Measurements from ENCODE around the gene GORASP1.

GRCh38 chr3:39132096-39133092 lies 25.0 kb upstream of the GORASP1 start:
- TF ChIP-seq, protein P1, sequence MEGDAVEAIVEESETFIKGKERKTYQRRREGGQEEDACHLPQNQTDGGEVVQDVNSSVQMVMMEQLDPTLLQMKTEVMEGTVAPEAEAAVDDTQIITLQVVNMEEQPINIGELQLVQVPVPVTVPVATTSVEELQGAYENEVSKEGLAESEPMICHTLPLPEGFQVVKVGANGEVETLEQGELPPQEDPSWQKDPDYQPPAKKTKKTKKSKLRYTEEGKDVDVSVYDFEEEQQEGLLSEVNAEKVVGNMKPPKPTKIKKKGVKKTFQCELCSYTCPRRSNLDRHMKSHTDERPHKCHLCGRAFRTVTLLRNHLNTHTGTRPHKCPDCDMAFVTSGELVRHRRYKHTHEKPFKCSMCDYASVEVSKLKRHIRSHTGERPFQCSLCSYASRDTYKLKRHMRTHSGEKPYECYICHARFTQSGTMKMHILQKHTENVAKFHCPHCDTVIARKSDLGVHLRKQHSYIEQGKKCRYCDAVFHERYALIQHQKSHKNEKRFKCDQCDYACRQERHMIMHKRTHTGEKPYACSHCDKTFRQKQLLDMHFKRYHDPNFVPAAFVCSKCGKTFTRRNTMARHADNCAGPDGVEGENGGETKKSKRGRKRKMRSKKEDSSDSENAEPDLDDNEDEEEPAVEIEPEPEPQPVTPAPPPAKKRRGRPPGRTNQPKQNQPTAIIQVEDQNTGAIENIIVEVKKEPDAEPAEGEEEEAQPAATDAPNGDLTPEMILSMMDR (conservative IDR thresholded peaks at IDR 0.05; ENCODE audit: low read depth in 2 of 2): no peak
- TF ChIP-seq ZNF114 (CRISPR knock-in tag; IDR thresholded peaks at IDR 0.05) (no peak), EZH2 (IDR thresholded peaks at IDR 0.05; ENCODE audit: low read depth, unreplicated experiment) (no peak), POLR2AphosphoS5 (IDR thresholded peaks at IDR 0.05; ENCODE audit: low read depth) (no peak), EZH2phosphoT487 (IDR thresholded peaks at IDR 0.05; ENCODE audit: unreplicated experiment) (no peak), CREB1 (CRISPR knock-in tag; IDR thresholded peaks at IDR 0.05; ENCODE audit: low read depth) (no peak), ZNF331 (CRISPR knock-in tag; IDR thresholded peaks at IDR 0.05; ENCODE audit: low read depth) (no peak)
